Measurements from ENCODE around the gene JMJD1C. TPM values are rescaled to one million over a fixed set of nuclear protein-coding genes. Genes with fewer than 3 reads are reported as not detected.

The JMJD1C gene
- total RNA-seq, 4 donors from 2014 or later, result 76.2 to 150 (median 101) TPM

GRCh38 chr10:63214571-63214970 lies 251.2 kb downstream of the JMJD1C start:
- Histone ChIP-seq H3K4me1 (peaks cover 6 to 53% (median 6%) of the 10 kb centered on the region in 3 donors), H3K27me3 (no peaks in the 10 kb centered on the region), H3K4me3 (no peak overlapping the region), H3K36me3 (peaks cover 0 to 28% of the 10 kb centered on the region in 2 donors), H3K27ac (peak overlapping the region in 2 of 4 donors; percentile 5 to 6), H3K9me3 (no peaks in the 10 kb centered on the region)
- TF ChIP-seq CTCF (IDR thresholded peaks at IDR 0.05) (no peak), EP300 (IDR thresholded peaks at IDR 0.05) (no peak), POLR2AphosphoS5 (IDR thresholded peaks at IDR 0.05) (no peak)
- 33 to 57% methylated on average over 2 of the region's 2 CpGs for WGBS, 2 donors (ENCODE audit: low coverage in 1 of 2)
- ATAC-seq, result no peak

GRCh38 chr10:63213489-63213888 lies 252.3 kb downstream of the JMJD1C start:
- no peaks in the 10 kb centered on the region for H3K27me3 ChIP-seq
- H3K4me1 ChIP-seq, result peaks cover 6 to 53% (median 6%) of the 10 kb centered on the region in 3 donors
- no peak overlapping the region for H3K4me3 ChIP-seq

GRCh38 chr10:63210611-63211196 lies 255.1 kb downstream of the JMJD1C start:
- Histone ChIP-seq H3K27ac (no peak overlapping the region), H3K4me1 (peaks cover 15 to 62% (median 22%) of the 10 kb centered on the region in 3 donors), H3K4me3 (no peak overlapping the region), H3K36me3 (peaks cover 0 to 35% of the 10 kb centered on the region in 2 donors), H3K27me3 (no peaks in the 10 kb centered on the region), H3K9me3 (no peaks in the 10 kb centered on the region)
- TF ChIP-seq CTCF (IDR thresholded peaks at IDR 0.05) (no peak), POLR2AphosphoS5 (IDR thresholded peaks at IDR 0.05) (no peak), EP300 (IDR thresholded peaks at IDR 0.05) (no peak), POLR2A (IDR thresholded peaks at IDR 0.05) (no peak)
- WGBS, 2 donors (ENCODE audit: low coverage in 1 of 2), result 58 to 60% methylated on average over 3 of the region's 3 CpGs
- no peak for ATAC-seq

More at GRCh38 chr10:63213489-63213888, 252.3 kb downstream of the JMJD1C start:
- no peak for ATAC-seq
- Histone ChIP-seq H3K36me3 (peaks cover 0 to 31% of the 10 kb centered on the region in 2 donors), H3K27ac (peak overlapping the region in 1 of 4 donors; percentile 12), H3K9me3 (no peaks in the 10 kb centered on the region)
- no peak for TF ChIP-seq CTCF (IDR thresholded peaks at IDR 0.05)
- TF ChIP-seq POLR2A (IDR thresholded peaks at IDR 0.05), result no peak
- WGBS, 2 donors (ENCODE audit: low coverage in 1 of 2), result 78 to 80% methylated on average over 3 of the region's 3 CpGs

- H3K36me3 ChIP-seq, result peaks cover 0 to 26% of the 10 kb centered on the region in 2 donors
- H3K27me3 ChIP-seq, result no peaks in the 10 kb centered on the region
- TF ChIP-seq EP300 (IDR thresholded peaks at IDR 0.05) (no peak), POLR2A (IDR thresholded peaks at IDR 0.05) (no peak), POLR2AphosphoS5 (IDR thresholded peaks at IDR 0.05) (no peak), CTCF (IDR thresholded peaks at IDR 0.05) (no peak)
- 83 to 92% methylated on average over 2 of the region's 2 CpGs for WGBS, 2 donors (ENCODE audit: low coverage in 1 of 2)
- H3K4me1 ChIP-seq, result peaks cover 15 to 65% (median 22%) of the 10 kb centered on the region in 3 donors
- H3K4me3 ChIP-seq, result no peak overlapping the region
- H3K9me3 ChIP-seq, result no peaks in the 10 kb centered on the region
- no peak overlapping the region for H3K27ac ChIP-seq
- no peak for ATAC-seq
These were observed 256.1 kb downstream of the JMJD1C start for GRCh38 chr10:63209705-63210104.

GRCh38 chr10:63208986-63209385 lies 256.8 kb downstream of the JMJD1C start:
- peaks cover 0 to 19% of the 10 kb centered on the region in 2 donors for H3K36me3 ChIP-seq
- H3K27ac ChIP-seq, result no peak overlapping the region
- no peak for ATAC-seq
- H3K9me3 ChIP-seq, result no peaks in the 10 kb centered on the region
- peaks cover 15 to 68% (median 22%) of the 10 kb centered on the region in 3 donors for H3K4me1 ChIP-seq
- H3K27me3 ChIP-seq, result no peaks in the 10 kb centered on the region
- WGBS, 2 donors (ENCODE audit: low coverage in 1 of 2), result 37 to 41% methylated on average over 2 of the region's 2 CpGs
- H3K4me3 ChIP-seq, result no peak overlapping the region
- TF ChIP-seq POLR2AphosphoS5 (IDR thresholded peaks at IDR 0.05) (no peak), CTCF (IDR thresholded peaks at IDR 0.05) (no peak), POLR2A (IDR thresholded peaks at IDR 0.05) (no peak), EP300 (IDR thresholded peaks at IDR 0.05) (no peak)
